Activated T-helper 17 cell treated with anti-CD3 and anti-CD28 coated beads, Interleukin-2, amount 50 U/mL, for 72 hours (primary cell): ENCODE results near the gene E2F1. TPM values are rescaled to one million over a fixed set of nuclear protein-coding genes. Genes with fewer than 3 reads are reported as not detected.

ENCODE experiments used
- ATAC-seq: fragments of 150-1000 bp; cut with Tn5 transposase; replicated peaks from 2 replicates; pipeline ENCODE4 v1.10.0; 2021; ENCODE audit warnings: mild to moderate bottlenecking, moderate library complexity
- H3K27ac Mint-ChIP-seq: one replicate; pipeline ENCODE4 v1.8.0; 2022; ENCODE audit warnings: mixed read lengths
- H3K27me3 Mint-ChIP-seq: one replicate; pipeline ENCODE4 v1.8.0; 2022; ENCODE audit warnings: mixed read lengths
- H3K36me3 Mint-ChIP-seq: one replicate; pipeline ENCODE4 v1.8.0; 2022; ENCODE audit warnings: low read depth, mild to moderate bottlenecking, mixed read lengths
- H3K4me1 Mint-ChIP-seq: one replicate; pipeline ENCODE4 v1.8.0; 2022; ENCODE audit warnings: mixed read lengths
- H3K4me3 Mint-ChIP-seq: one replicate; pipeline ENCODE4 v1.8.0; 2022; ENCODE audit warnings: mild to moderate bottlenecking, mixed read lengths
- H3K9me3 Mint-ChIP-seq: one replicate; pipeline ENCODE4 v1.8.0; 2022; ENCODE audit warnings: mixed read lengths
- total RNA-seq, 2 donors: library from RNA; stranded (reverse); gene quantifications; one replicate each; pipeline ENCODE4 v1.2.3, GENCODE V29; 2022

E2F1 gene
- total RNA-seq, 2 donors from 2014 or later: 40.2 to 65.4 TPM

GRCh38 chr20:33664762-33665144 is 21.4 kb downstream of the E2F1 start:
- Mint-ChIP-seq H3K4me3 (peak overlapping the region; percentile 96), H3K27me3 (no peaks in the 10 kb centered on the region), H3K4me1 (peaks cover 22% of the 10 kb centered on the region)

GRCh38 chr20:33664085-33664761 is 22.0 kb downstream of the E2F1 start:
- H3K27ac Mint-ChIP-seq: peak overlapping the region; percentile 95
- peak overlapping the region; percentile 96 for H3K4me3 Mint-ChIP-seq
- H3K4me1 Mint-ChIP-seq: peaks cover 21% of the 10 kb centered on the region
- no peak for ATAC-seq
- no peaks in the 10 kb centered on the region for H3K27me3 Mint-ChIP-seq
- H3K36me3 Mint-ChIP-seq: peaks cover 6% of the 10 kb centered on the region
- no peaks in the 10 kb centered on the region for H3K9me3 Mint-ChIP-seq

More at GRCh38 chr20:33664762-33665144, 21.4 kb downstream of the E2F1 start:
- Mint-ChIP-seq H3K9me3 (no peaks in the 10 kb centered on the region), H3K27ac (peak overlapping the region; percentile 95), H3K36me3 (peaks cover 6% of the 10 kb centered on the region)
- ATAC-seq: no peak

- no peaks in the 10 kb centered on the region for H3K27me3 Mint-ChIP-seq
- H3K4me1 Mint-ChIP-seq: peaks cover 21% of the 10 kb centered on the region
- ATAC-seq: peak; percentile 65
- H3K27ac Mint-ChIP-seq: peak overlapping the region; percentile 95
- peak overlapping the region; percentile 96 for H3K4me3 Mint-ChIP-seq
- H3K9me3 Mint-ChIP-seq: no peaks in the 10 kb centered on the region
- H3K36me3 Mint-ChIP-seq: peaks cover 6% of the 10 kb centered on the region
These were observed 22.8 kb downstream of the E2F1 start for GRCh38 chr20:33663161-33664084.

- ATAC-seq: no peak
- peaks cover 6% of the 10 kb centered on the region for H3K36me3 Mint-ChIP-seq
- H3K27me3 Mint-ChIP-seq: no peaks in the 10 kb centered on the region
- H3K27ac Mint-ChIP-seq: peak within 1 kb of the TSS; percentile 80
- peak within 1 kb of the TSS; percentile 96 for H3K4me3 Mint-ChIP-seq
- H3K4me1 Mint-ChIP-seq: peaks cover 21% of the 10 kb centered on the region
- H3K9me3 Mint-ChIP-seq: no peaks in the 10 kb centered on the region
These were observed 24.0 kb downstream of the E2F1 start, which contains the start of gene C20orf144 for GRCh38 chr20:33662172-33662571. Gene C20orf144, plus strand, starts transcription at chr20:33662327. Its CDS starts 19 bp downstream, at chr20:33662346.

GRCh38 chr20:33660685-33661058 is 25.5 kb downstream of the E2F1 start:
- ATAC-seq: no peak
- H3K9me3 Mint-ChIP-seq: no peaks in the 10 kb centered on the region

GRCh38 chr20:33660035-33660684 is 26.0 kb downstream of the E2F1 start:
- Mint-ChIP-seq H3K36me3 (no peaks in the 10 kb centered on the region), H3K27ac (no peak overlapping the region), H3K4me1 (peaks cover 16% of the 10 kb centered on the region), H3K27me3 (no peaks in the 10 kb centered on the region), H3K4me3 (no peak overlapping the region), H3K9me3 (no peaks in the 10 kb centered on the region)
- no peak for ATAC-seq

More at GRCh38 chr20:33660685-33661058, 25.5 kb downstream of the E2F1 start:
- Mint-ChIP-seq H3K27me3 (no peaks in the 10 kb centered on the region), H3K27ac (no peak overlapping the region), H3K4me3 (no peak overlapping the region), H3K36me3 (no peaks in the 10 kb centered on the region), H3K4me1 (peaks cover 16% of the 10 kb centered on the region)

- no peak overlapping the region for H3K27ac Mint-ChIP-seq
- no peaks in the 10 kb centered on the region for H3K36me3 Mint-ChIP-seq
- no peak for ATAC-seq
- H3K4me1 Mint-ChIP-seq: peaks cover 9% of the 10 kb centered on the region
- H3K27me3 Mint-ChIP-seq: no peaks in the 10 kb centered on the region
- no peaks in the 10 kb centered on the region for H3K9me3 Mint-ChIP-seq
- H3K4me3 Mint-ChIP-seq: no peak overlapping the region
These were observed 26.7 kb downstream of the E2F1 start for GRCh38 chr20:33659341-33660034.

GRCh38 chr20:33658929-33659328 is 27.3 kb downstream of the E2F1 start:
- H3K4me1 Mint-ChIP-seq: peaks cover 5% of the 10 kb centered on the region
- no peak overlapping the region for H3K27ac Mint-ChIP-seq
- H3K27me3 Mint-ChIP-seq: no peaks in the 10 kb centered on the region
- no peaks in the 10 kb centered on the region for H3K36me3 Mint-ChIP-seq
- ATAC-seq: no peak
- H3K9me3 Mint-ChIP-seq: no peaks in the 10 kb centered on the region
- no peak overlapping the region for H3K4me3 Mint-ChIP-seq

GRCh38 chr20:33658510-33658909 is 27.7 kb downstream of the E2F1 start:
- Mint-ChIP-seq H3K4me1 (peaks cover 5% of the 10 kb centered on the region), H3K4me3 (no peak overlapping the region), H3K27ac (no peak overlapping the region), H3K27me3 (no peaks in the 10 kb centered on the region), H3K9me3 (no peaks in the 10 kb centered on the region), H3K36me3 (no peaks in the 10 kb centered on the region)
- ATAC-seq: no peak

GRCh38 chr20:33657704-33658095 is 28.5 kb downstream of the E2F1 start:
- Mint-ChIP-seq H3K36me3 (no peaks in the 10 kb centered on the region), H3K4me3 (no peak overlapping the region), H3K27ac (no peak overlapping the region), H3K4me1 (peaks cover 2% of the 10 kb centered on the region), H3K9me3 (no peaks in the 10 kb centered on the region), H3K27me3 (no peaks in the 10 kb centered on the region)
- ATAC-seq: no peak

GRCh38 chr20:33656783-33657703 is 29.1 kb downstream of the E2F1 start:
- H3K9me3 Mint-ChIP-seq: no peaks in the 10 kb centered on the region
- no peak for ATAC-seq
- H3K27ac Mint-ChIP-seq: no peak overlapping the region
- no peaks in the 10 kb centered on the region for H3K27me3 Mint-ChIP-seq
- no peaks in the 10 kb centered on the region for H3K36me3 Mint-ChIP-seq
- no peaks in the 10 kb centered on the region for H3K4me1 Mint-ChIP-seq
- no peak overlapping the region for H3K4me3 Mint-ChIP-seq

- Mint-ChIP-seq H3K4me3 (no peak overlapping the region), H3K27me3 (no peaks in the 10 kb centered on the region), H3K27ac (no peak overlapping the region), H3K9me3 (no peaks in the 10 kb centered on the region), H3K4me1 (no peaks in the 10 kb centered on the region), H3K36me3 (no peaks in the 10 kb centered on the region)
- no peak for ATAC-seq
These were observed 30.0 kb downstream of the E2F1 start for GRCh38 chr20:33656010-33656782.

- Mint-ChIP-seq H3K9me3 (no peaks in the 10 kb centered on the region), H3K36me3 (no peaks in the 10 kb centered on the region), H3K4me1 (no peaks in the 10 kb centered on the region), H3K27ac (peak overlapping the region; percentile 50), H3K4me3 (no peak overlapping the region), H3K27me3 (no peaks in the 10 kb centered on the region)
- no peak for ATAC-seq
These were observed 31.0 kb downstream of the E2F1 start for GRCh38 chr20:33655164-33655563.
